ENCODE data around the gene DOCK6. TPM values are rescaled to one million over a fixed set of nuclear protein-coding genes. Genes with fewer than 3 reads are reported as not detected.

The DOCK6 gene
- total and polyA plus RNA-seq, 2 of the 13 experiments (the other 11 are each of a cell fraction or from before 2014, with no cell fraction given) = 5.4 to 38.1 TPM

- Histone ChIP-seq H3K36me3 (replicated peaks in 1 of 2; ENCODE audit: control insufficient read depth in 1 of 2, insufficient read depth in 2 of 2, low read length in 2 of 2) (peaks cover 4 to 22% of the 10 kb centered on the region in 2 experiments; a peak in 3 of 5 replicates), H3K9ac (ENCODE audit: insufficient read depth, low read depth, low read length) (no peak overlapping the region), H3K27ac (ENCODE audit: extremely low read length, insufficient read depth, low read length) (no peak overlapping the region), H3K4me3 (replicated peaks in 1 of 3; ENCODE audit: insufficient read depth in 1 of 3, low read depth in 2 of 3, low read length in 3 of 3) (no peak overlapping the region), H3K4me2 (ENCODE audit: low read depth, low read length) (no peak overlapping the region), H3K79me2 (ENCODE audit: insufficient read depth, low read length) (no peaks in the 10 kb centered on the region), H4K20me1 (ENCODE audit: insufficient read depth, low read length) (no peaks in the 10 kb centered on the region), H3K4me1 (ENCODE audit: insufficient read depth, low read length) (peaks cover 1% of the 10 kb centered on the region; the same call in 1 of the 2 replicates), H3K27me3 (ENCODE audit: control insufficient read depth in 1 of 2, insufficient read depth in 2 of 2, low read length in 2 of 2) (no peaks in the 10 kb centered on the region), H3K9me3 (ENCODE audit: low read length) (no peaks in the 10 kb centered on the region), H2AFZ (ENCODE audit: low read length) (no peak overlapping the region)
- POLR2A ChIA-PET = no interaction called here
- CTCF ChIA-PET (ENCODE audit: low intra/inter-chr PET ratio, low total read pairs) = no interaction called here
- no peak for DNase-seq (ENCODE audit: low spot score)
- no peak for ATAC-seq
- BruUV-seq (replicated peaks) = no TSS peak
- no peak for FAIRE-seq
- TF ChIP-seq POLR2G (IDR thresholded peaks at IDR 0.05; ENCODE audit: low read depth, low read length) (no peak), ATRX (CRISPR knock-in tag; IDR thresholded peaks at IDR 0.05; ENCODE audit: borderline replicate concordance) (no peak), ZNF839 (CRISPR knock-in tag; IDR thresholded peaks at IDR 0.05; ENCODE audit: borderline replicate concordance) (no peak), PHF5A (CRISPR knock-in tag; IDR thresholded peaks at IDR 0.05; ENCODE audit: low read depth, unreplicated experiment) (no peak), FOXJ3 (CRISPR knock-in tag; IDR thresholded peaks at IDR 0.05; ENCODE audit: borderline replicate concordance) (no peak), NRL (CRISPR knock-in tag; IDR thresholded peaks at IDR 0.05; ENCODE audit: borderline replicate concordance) (no peak), ZBTB43 (CRISPR knock-in tag; conservative IDR thresholded peaks at IDR 0.05) (no peak), ZC3H4 (CRISPR knock-in tag; IDR thresholded peaks at IDR 0.05; ENCODE audit: borderline replicate concordance) (no peak), ZNF629 (CRISPR knock-in tag; conservative IDR thresholded peaks at IDR 0.05) (no peak), ELF1 (CRISPR knock-in tag; IDR thresholded peaks at IDR 0.05) (no peak), ZMYM4 (CRISPR knock-in tag; IDR thresholded peaks at IDR 0.05) (no peak), ZNF747 (CRISPR knock-in tag; IDR thresholded peaks at IDR 0.05; ENCODE audit: borderline replicate concordance) (no peak), GATA4 (IDR thresholded peaks at IDR 0.05; ENCODE audit: borderline replicate concordance, low read depth) (no peak), MZF1 (CRISPR knock-in tag; IDR thresholded peaks at IDR 0.05; ENCODE audit: borderline replicate concordance) (no peak), ZNF746 (CRISPR knock-in tag; IDR thresholded peaks at IDR 0.05) (no peak)
- in situ Hi-C loops (cut with HindIII; ENCODE audit: extremely low pct_ligation_motif_present, low pct_unique_long_range_greater_than_20kb) (no loop called here), intact Hi-C loops (cut with micrococcal nuclease; ENCODE audit: unreplicated experiment) (no loop called here)
- 97% methylated on average over 7 of the region's 27 CpGs for WGBS (ENCODE audit: low lambda C conversion rate)
Observed at GRCh38 chr19:11174336-11174735, 88.0 kb downstream of the DOCK6 start.

Data from HepG2 (cell line).